AML-193 (cell line): ENCODE data around the gene SLC16A6.
"Not testable (repeated sequence)": the region's sequence is repeated elsewhere in the genome, so short reads cannot be mapped to it uniquely, and the experiment has no call there.

Experiments used
- DNase-seq, 2 experiments: peaks; one replicate each; lab custom pipeline; 2025; lab: John Stamatoyannopoulos, UW

The SLC16A6 gene

DNA sequence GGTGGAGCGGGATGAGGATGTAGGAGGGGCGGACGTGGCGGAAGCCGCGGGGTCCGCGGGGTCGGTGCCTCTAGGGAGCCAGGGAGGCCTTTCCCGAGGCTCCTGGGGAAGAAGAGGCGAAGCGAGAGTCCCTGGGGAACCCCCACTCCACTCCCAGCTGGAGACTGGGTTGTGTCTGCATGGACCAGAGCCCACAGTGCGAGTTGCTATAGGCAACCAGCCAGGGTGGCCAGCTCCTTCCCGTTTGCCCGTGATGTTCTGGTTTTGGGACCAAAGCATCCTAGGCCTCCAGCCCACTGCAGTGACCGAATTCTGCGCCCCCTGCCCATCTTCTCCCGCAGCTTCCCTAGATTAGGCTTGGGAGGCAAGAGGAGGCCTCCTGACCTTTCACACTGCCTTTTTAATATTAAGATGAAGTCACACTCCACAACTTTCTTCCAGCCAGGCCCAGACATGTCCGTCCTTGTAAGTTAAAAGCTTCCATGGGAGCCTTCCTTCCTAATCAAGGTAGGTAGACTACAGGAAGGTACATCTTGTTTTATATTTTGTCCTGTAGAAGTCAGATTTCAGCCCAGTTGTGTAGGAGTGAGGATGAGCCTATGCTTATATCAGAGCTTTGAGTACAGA, 42.6 kb downstream of the SLC16A6 start:
- DNase-seq = no peak

DNA sequence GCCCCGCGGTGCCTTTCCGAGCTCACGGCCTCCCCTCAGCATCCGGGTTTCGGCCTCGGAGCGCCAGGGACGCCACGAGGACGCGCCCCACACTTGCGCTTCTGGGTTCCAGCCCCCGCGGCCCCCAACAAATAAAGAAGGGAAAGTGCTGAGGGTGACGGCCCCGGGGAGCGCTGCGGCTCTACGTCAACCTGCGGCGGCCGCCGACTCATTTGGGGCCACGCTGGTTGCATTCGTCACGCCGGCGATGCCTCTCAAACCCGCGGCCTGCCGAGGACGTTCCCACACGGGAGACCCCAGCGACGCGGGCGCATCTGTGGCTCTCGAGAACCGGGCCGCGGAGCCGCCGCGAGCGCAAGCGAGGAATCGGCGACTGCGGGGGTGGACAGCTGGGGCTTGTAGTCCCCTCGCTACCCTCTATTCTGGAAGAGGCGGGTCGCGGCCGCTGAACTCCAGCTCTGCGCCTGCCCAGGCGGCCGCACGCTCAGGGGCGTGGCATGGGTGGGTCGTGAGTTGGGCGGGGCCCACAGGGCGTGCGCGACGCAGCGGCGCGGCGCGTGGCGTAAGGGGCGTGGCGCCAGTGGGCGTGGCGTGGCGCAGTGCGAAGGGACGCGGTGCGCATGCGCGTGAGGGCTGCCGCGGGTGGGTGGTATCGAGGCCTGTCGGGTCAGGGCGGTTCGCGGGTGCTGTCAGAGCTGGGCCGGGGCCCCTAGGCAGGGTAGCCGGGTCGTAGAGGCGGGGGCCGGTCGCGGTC, 43.3 kb downstream of the SLC16A6 start, which contains the start of gene AMZ2:
TSS of gene AMZ2 (plus strand) at position 599 of the 754 bp plus-strand sequence. CDS start 2,145 bp downstream, outside the sequence.
- peak; percentile 85 to 90 for DNase-seq

DNA sequence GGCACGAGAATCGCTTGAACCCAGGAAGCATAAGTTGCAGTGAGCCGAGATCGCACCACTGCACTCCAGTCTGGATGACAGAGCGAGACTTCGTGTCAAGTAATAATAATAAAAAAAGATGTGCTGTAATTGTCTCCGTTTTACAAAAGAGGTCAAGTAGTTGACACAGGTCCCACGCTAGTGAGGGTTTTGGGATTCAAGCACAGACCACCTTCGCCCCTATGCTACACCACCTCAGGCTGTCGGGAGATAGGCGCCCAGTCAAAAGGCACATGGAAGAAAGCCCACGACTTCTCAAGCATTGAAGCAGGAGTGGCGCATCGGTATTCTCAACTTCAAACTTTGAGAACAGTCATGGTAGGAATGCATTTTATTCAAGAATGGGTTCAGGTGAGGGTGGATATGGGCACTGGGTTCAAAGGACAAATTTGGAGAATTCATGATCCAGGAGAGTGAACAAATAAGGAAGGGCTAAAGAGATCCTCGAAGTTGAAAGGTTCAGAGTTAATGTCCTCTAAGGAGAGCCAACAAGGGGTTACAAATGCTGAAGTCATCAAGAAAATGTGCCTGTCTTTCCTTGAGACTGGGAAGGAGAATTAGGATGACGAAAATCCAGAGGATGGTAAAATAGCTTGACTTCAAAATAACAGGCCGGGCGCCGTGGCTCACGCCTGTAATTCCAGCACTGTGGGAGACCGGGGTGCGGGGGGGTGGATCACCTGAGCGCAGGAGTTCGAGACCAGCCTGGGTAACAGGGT, 44.5 kb downstream of the SLC16A6 start:
- no peak for DNase-seq

DNA sequence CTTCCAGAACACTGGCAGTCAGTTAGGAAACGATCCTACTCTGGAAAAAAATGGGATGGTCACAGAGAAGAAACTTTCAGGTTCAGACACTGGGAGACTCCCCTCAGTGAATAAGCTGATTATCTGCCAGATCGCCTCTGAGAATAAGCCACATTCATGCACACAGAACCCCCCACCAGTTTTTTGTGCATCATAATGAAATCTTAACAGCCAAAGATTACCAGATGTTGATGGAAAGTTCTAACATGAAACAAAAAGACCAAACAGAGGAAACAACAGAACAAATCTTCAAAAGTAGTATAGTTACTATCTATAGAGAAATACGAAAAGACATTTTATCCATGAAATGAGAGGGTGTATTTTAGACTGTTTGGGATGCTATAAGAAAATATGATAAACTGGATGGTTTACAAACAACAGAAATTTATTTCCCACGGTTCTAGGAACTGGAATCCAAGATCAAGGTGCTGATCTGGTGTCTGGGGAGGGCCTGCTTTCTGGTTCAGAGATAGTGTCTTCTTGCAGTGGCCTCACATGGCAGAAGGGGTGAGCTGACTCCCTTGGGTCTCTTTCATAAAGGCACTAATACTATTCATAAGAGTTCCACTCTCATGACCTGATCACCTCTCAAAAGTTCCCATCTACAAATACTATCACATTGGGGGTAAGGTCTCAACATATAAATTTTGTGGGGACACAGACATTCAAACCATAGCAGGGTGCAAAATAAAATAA, 51.1 kb downstream of the SLC16A6 start:
- no peak for DNase-seq

DNA sequence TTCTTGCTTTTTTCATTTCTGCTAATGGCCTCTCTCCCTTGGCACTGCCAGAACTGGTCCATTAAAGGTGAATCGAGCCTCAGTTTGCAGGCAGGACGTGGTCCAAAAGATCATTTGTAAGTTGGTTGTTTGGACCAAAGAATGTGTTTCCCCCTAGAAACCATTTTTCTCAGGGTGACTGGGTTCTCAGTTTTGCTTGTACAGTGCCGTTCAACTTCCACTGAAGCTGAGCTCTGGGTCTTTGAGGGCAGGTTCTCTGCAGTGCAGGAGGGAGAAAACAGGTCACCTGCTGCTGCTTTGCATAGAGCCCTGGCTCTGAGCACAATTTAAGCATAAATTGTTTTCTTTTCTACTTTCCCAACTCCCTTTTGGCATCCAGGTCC, 52.1 kb downstream of the SLC16A6 start:
- no peak for DNase-seq

DNA sequence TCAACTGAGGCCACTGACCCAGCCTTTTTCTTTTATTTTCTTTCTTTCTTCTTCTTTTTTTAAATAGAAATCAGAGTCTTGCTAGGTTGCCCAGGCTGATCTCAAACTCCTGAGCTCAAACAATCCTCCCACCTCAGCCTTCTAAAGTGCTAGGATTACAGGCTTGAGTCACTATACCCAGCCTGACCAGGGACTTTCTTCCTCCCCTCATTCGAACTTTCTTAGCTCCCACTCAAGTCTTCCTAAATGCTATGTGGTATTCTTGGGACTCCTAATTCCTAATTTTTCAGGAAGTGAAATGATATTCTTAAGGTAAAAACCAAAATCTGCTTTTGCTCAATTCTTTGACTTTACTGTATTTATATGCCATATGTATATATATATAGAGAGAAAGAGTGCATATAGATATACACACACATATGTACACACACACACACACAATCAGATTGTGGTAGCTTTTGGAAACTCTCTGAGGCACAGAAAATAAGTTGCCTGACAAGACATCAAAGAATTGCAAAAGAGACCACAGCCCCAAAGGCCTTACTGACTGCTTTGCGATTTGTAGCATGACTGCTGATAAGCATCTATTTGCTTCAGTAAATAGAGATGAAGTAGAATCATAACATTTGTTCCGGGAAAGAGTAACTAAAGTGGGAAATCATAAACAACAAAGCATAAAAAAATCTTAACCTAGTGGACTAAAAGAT, 52.6 kb downstream of the SLC16A6 start:
- DNase-seq = no peak

DNA sequence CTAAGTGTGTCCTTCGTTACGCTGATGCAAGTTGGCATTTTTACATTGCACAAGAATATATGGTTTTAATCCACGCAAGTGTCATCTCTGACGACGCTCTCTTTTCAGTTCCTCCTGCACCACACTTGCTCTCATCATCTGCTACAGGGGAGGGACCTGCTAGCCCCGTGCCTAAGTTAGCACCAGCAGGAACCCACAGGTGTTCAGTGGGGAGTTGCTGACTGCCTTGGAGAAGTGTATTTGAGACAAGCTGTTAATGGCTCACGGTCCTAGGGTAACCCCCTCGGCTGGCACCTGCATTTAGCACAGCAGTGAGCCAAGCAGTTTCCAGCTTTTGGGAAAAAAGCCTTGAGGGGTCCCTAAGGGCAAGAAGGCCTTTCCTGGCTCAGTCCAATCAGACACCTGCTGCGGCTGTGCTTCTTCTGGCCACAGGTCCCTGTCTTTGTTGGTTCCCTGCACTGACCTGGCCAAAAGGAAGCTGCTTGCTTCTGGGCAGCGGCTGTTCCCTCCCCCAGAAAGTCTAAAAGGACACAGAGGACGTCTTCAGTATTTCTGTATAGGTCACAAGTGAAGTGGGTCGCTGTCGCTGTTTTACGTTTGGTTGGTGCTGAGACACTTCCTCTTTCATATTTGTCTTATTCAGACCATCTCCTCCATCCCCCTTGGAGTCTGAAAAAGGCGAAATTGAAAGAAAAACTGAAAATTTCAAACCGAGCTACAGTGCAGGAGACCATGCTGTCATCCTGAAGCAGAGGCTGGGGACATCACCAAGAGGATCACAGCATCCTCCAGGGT, 53.4 kb downstream of the SLC16A6 start:
- peak; percentile 78 to 79 for DNase-seq

DNA sequence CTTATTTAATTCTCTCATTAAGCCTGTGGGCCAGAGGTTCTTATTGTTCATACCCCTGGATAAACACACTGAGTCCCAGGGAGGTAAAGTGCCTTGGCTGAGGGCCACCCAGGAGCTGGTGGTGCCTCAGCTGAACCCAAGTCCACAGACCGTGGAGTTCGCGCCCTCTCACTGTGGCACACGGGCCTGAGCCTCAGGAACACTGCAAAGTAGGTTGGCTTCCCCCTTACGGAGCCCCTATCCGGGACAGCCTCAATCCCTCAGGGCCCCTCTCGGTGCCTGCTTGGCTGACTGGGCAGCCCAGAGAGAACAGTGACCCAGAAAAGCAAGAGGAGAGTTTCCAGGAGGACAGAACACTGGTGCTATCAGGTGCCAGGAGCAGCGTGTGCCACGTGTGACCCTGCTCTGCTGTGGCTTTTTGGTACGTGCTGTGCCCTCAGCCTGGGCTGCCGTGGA, 55.6 kb downstream of the SLC16A6 start:
- DNase-seq = not testable (repeated sequence)

DNA sequence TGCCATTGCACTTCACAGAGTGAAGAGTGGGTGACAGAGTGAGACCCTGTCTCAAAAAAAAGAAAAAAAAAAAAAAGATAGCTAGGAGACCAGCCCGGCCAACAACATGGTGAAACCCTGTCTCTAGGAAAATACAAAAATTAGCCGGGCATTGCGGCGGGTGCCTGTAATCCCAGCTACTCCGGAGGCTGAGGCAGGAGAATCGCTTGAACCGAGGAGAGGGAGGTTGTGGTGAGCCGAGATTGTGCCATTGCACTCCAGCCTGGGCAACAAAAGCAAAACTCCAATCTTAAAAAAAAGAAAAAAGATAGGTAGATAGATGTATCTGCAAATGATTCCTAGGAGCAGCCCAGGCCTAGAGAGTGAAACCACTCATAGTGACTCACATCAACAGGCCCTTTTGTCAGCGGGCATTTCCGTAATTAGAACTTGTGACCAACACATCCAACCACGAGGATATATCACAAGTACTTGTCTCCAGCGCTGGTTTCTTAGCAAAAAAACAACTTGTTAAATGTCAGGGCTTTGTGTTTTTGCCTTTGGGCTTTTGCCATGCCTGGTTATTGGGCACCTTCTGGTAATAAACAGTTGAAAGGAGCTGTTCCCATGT, 56.1 kb downstream of the SLC16A6 start:
- not testable (repeated sequence) for DNase-seq

DNA sequence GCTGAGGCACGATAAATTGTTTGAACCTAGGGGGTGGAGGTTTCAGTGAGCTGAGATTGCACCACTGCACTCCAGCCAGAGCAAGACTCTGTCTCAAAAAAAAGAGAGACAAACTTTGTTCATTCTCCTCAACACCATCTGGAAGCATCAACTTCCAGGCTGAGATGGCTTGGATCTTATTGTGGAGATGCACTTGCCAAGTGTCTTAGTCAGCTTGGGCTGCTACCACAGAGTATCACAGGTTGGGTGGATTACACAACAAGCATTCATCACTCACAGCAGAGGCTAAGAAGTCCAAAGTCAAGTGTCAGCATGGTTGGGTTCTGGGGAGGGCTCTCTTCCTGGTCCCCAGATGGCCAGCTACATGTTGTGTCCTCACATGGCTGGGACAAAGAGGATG, 58.2 kb downstream of the SLC16A6 start:
- DNase-seq = not testable (repeated sequence)

DNA sequence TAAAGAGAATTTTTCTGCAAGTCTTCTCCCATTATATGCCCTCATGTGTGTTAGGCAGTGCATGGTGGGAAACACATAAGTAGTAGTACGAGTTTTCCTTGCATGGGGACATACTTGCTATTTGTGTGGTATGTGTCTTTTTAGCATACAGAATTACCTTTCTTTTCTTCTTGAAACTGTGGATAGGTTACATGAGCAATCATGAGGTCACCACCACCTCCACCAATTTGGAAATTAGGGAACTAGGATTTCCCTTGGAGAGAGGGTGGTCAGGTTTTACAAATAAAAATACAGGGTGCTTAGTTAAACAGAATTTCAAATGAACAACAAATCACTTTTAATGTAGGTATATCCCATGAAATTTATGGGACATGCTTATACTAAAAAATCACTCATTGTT, 59.4 kb downstream of the SLC16A6 start:
- DNase-seq = no peak

DNA sequence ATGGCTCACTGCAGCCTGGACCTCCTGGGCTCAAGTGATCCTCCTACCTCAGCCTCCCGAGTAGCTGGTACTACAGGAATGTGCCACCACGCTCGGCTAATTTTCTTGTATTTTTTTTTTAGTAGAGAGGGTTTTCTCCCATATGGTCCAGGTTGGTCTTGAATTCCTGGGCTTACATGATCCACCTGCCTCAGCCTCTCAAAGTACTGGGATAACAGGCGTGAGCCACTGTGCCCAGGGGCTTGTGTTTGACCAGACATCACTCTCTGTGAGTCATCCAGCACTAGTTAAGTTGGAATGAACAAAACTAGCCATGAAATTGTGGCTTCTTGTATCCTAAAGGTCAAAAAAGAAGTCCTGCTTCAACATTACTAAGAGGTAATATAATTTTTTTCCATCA, 59.8 kb downstream of the SLC16A6 start:
- DNase-seq = not testable (repeated sequence)

DNA sequence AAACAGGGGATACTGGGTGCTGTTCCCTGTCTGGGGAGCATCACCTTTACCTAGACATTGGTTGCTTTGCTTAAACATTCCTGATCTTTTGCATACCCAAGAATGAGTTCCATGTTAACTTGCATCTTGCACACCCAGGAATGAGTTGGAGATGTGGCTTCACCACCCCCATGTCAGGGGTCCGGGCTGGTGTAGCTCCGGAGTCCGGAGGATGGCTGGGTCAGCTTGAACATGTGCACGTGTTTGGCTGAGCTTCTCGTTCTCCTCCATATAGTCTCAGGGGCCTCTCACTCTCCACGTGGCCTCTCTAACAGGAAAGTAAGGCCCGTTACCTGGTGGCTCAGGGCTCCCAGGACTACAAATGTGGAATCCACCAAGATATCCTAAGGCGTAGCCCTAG, 61.3 kb downstream of the SLC16A6 start:
- no peak for DNase-seq

DNA sequence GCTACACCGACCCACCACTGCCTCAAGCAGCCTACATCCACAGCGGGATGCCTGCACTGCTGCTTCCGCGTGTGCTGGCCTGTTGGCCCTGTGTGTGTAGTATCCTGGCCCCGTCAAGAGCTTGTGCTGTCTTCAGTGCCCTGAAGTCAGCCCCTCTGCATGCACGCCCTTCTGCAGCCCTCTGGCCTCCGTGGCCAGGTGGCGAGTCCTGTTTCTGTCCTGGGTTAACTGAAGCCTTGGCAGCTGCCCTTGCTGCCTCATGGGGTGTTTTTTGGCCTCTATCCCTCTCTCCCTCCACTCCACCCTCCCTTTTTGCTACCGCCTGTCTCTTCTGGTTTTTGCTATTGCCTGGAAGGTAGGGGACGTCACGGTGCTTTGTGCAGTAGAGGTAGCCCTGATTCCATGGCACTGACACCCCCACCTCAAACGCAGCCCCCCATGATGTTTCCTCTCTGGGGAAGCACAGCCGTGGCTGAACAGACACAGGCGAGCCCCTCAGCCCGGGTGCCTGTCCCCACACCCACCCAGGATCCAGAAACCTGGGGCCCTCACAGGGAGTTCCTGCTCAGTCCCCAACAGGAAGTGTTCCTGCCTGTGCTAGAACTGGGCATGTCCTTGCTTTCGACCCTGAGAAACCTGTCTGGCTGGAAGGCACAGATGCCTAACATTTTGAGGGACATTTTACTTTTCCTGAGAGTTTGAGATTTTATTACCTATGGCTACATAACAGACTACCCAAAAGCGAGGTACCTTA, 61.9 kb downstream of the SLC16A6 start:
- no peak for DNase-seq

DNA sequence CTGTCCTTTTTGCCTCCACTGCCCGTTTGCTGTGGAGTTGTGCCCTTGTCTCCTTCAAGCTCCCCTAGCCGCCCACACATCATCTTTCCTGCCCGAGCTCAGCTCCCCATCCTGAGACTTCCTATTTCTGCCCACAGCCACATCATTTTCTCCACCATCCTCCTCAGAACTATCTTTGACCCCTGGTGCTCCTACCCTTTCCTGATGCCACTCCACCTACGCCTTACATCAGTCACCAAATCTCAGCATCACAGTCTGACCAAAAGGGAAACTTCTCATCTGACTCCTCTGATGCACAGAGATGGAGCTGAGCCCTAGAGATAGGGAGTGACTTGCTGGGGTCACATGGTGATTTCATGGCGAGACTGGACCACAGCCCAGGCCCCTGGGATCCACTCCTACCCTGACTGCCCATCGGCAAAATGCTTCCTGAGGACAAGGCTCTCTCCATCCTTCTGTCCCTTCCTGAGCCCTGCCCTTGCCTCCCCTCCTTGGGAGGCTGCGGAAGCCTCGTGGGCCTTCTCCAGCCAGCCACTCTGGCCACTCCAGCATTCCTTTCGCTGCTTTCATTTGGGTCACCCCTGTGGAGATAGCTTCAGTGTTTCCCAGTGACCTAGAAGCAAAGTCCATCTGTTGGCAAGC, 62.8 kb downstream of the SLC16A6 start:
- not testable (repeated sequence) for DNase-seq

DNA sequence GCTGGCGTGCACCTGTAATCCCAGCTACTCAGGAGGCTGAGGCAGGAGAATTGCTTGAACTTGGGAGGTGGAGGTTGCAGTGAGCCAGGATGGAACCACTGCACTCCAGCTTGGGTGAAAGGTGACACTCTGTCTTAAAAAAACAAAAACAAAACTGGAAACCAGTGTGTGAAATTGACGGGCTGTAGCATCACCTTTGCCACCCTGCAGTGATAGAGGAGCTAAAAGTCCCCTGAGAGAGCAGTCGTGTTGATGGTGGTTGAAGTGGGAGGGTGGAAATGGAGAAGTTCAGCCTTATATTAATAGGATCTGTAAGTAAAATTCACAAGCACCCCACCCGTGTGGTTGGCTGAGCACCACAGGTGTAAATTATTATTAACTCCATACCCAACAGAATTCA, 65.9 kb downstream of the SLC16A6 start:
- DNase-seq = not testable (repeated sequence)

DNA sequence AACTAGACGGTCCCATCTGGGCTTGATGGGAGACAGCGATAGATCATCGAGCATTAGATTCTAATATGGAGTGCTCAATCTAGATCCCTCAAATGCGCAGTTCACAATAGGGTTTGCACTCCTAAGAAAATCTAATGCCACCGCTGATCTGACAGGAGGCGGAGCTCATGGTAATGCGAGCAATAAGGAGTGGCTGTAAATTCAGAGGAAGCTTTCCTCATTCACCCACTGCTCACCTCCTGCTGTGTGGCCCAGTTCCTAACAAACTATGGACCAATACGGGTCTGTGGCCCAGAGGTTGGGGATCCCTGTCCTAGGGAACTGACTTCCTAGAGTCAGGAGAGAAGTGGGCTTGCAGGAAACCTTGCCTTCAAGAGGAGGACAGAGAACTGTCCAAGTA, 68.3 kb downstream of the SLC16A6 start:
- DNase-seq = no peak

DNA sequence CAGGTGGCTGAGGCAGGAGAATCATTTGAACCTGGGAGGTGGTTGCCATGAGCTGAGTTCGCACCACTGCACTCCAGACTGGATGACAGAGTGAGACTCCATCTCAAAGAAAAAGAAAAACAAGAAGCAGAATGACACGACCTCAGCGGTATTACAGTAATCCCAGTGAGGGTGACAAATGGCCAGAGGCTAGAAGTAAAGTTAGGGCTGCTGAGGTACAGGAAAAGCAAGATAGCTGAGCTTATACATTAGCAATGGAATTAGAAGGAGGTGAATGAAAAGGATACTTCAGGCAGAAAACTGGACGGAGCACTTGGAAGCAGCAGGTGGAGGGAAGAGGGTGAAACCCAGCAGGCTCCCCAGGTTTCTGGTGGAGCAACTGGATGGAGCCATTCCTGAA, 69.1 kb downstream of the SLC16A6 start:
- no peak for DNase-seq

DNA sequence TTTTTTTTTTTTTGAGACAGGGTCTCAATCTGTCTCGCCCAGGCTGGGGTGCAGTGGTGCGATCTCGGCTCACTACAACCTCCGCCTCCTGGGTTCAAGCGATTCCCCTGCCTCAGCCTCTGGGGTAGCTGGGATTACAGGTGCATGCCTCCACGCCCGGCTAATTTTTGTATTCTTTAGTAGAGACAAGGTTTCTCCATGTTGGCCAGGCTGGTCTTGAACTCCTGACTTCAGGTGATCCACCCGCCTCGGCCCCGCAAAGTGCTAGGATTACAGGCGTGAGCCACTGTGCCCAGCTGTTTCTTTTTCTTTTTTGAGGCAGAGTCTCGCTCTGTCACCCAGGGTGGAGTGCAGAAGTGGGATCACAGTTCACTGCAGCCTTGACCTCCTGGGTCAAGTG, 70.1 kb downstream of the SLC16A6 start:
- not testable (repeated sequence) for DNase-seq
